Measurements from ENCODE around the gene CCDC141.

DNA sequence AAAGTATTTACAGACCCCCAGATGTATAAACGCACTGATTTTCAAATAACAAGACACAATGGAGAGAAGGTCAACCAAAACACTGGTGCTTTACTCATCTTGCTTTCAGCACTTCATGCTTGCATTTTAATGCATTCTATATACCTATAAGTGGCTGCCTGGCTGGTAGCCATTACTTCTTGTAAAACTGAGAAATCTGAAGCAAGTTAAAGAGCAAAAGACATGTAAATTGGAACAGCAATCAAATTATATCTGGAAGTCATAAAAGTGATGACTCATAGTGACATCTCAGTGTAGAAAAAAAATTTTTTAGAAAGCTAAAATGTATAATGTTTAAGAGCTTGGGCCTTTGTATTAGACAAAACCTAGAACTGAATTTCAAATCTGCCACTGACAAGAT lies 106.2 kb downstream of the CCDC141 start:
- no peak for TF ChIP-seq YY1 (IDR thresholded peaks at IDR 0.05; ENCODE audit: insufficient read depth, insufficient read length)
- TF ChIP-seq ZNF274 (IDR thresholded peaks at IDR 0.05; ENCODE audit: low read depth, low read length): no peak
- no peak for TF ChIP-seq SUZ12 (IDR thresholded peaks at IDR 0.05; ENCODE audit: extremely low read depth, insufficient read depth, insufficient read length)

Data from NT2/D1 (cell line).